Astrocyte (in vitro differentiated cells and primary cell): ENCODE measurements around the gene LMF1.

Source experiments
- EZH2 ChIP-seq: IDR thresholded peaks from 2 replicates; pipeline ENCODE4 v1.6.1; 2012; ENCODE audit warnings: mild to moderate bottlenecking, low read length, inconsistent platforms; ENCODE audit not compliant: insufficient read depth
- TF ChIP-seq, protein P1 (sequence below): IDR thresholded peaks from 2 replicates; pipeline ENCODE4 v1.5.1; 2011; ENCODE audit warnings: low read depth, mild to moderate bottlenecking, inconsistent platforms, low read length, moderate library complexity; ENCODE audit not compliant: insufficient read depth

DNA sequence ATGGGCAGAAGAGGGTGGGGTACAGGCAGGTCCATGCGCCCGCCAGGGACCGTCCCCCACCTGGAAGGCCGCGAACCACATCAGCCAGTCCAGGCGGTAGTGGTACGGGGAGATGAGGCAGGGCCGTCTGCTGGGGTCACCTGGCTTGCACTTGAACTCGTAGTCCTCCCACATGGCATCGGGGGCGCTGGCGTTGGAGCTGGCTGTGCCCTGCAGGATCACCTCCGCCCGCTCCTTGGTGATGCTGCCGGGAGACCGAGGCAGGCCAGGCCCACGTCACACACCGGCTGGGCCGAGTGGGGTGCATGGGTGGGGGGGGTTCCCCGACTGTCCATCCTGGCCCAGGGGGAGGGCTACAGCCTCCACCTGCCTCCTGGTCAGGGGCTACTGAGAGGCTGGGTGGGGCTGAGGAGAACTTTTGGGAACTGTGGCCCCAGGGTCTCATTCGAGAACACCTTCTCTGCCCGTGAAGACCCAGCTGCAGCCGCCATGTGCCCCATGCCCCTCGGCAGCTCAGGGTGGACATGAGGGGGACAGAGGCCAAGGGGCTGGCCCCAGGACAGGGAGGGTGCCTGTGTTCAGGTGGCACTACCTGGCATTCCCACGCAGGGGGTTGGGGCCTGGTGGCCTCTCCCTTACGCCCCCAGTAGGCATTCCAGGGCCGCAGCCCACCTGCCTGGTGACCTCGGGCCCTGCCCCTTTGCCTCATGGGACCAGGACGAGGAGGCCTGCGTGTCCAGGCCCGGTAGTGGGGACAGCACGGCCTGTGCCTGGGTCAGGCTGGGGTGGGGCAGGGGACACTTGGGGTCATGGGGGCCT lies 100.8 kb downstream of the LMF1 start:
- TF ChIP-seq, protein P1, sequence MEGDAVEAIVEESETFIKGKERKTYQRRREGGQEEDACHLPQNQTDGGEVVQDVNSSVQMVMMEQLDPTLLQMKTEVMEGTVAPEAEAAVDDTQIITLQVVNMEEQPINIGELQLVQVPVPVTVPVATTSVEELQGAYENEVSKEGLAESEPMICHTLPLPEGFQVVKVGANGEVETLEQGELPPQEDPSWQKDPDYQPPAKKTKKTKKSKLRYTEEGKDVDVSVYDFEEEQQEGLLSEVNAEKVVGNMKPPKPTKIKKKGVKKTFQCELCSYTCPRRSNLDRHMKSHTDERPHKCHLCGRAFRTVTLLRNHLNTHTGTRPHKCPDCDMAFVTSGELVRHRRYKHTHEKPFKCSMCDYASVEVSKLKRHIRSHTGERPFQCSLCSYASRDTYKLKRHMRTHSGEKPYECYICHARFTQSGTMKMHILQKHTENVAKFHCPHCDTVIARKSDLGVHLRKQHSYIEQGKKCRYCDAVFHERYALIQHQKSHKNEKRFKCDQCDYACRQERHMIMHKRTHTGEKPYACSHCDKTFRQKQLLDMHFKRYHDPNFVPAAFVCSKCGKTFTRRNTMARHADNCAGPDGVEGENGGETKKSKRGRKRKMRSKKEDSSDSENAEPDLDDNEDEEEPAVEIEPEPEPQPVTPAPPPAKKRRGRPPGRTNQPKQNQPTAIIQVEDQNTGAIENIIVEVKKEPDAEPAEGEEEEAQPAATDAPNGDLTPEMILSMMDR: no peak
- no peak for TF ChIP-seq EZH2
